Duodenal mucosa (tissue), 2 donors: ENCODE measurements around the gene BPIFB3.
"Not testable (repeated sequence)": the region's sequence is repeated elsewhere in the genome, so short reads cannot be mapped to it uniquely, and the experiment has no call there.

Source experiments
- H3K27ac ChIP-seq: one replicate; pipeline ENCODE4 v1.7.0; 2013; ENCODE audit warnings: low read depth, low read length
- H3K27me3 ChIP-seq, 2 donors: one replicate each; pipeline ENCODE4 v1.7.0; 2013; ENCODE audit warnings: low read length in 2 of 2, control low read depth in 1 of 2; ENCODE audit not compliant: insufficient read depth in 2 of 2, control insufficient read depth in 1 of 2
- H3K36me3 ChIP-seq, 2 donors: one replicate each; pipeline ENCODE4 v1.7.0; 2013; ENCODE audit warnings: low read length in 2 of 2, control low read depth in 1 of 2; ENCODE audit not compliant: insufficient read depth in 2 of 2, control insufficient read depth in 1 of 2
- H3K4me1 ChIP-seq, 2 donors: one replicate each; pipeline ENCODE4 v1.7.0; 2013; ENCODE audit warnings: low read length in 2 of 2, control low read depth in 1 of 2; ENCODE audit not compliant: insufficient read depth in 2 of 2, control insufficient read depth in 1 of 2
- H3K4me3 ChIP-seq, 2 donors: one replicate each; pipeline ENCODE4 v1.7.0; 2013; ENCODE audit warnings: low read length in 2 of 2, low read depth in 1 of 2
- H3K9ac ChIP-seq, 2 donors: one replicate each; pipeline ENCODE4 v1.7.0; 2013; ENCODE audit warnings: low read length in 2 of 2, low read depth in 1 of 2
- H3K9me3 ChIP-seq, 2 donors: one replicate each; pipeline ENCODE4 v1.7.0; 2013; ENCODE audit warnings: low read length in 2 of 2, control low read depth in 1 of 2; ENCODE audit not compliant: control insufficient read depth in 1 of 2

Gene BPIFB3

GRCh38 chr20:33092361-33092760 lies 38.7 kb downstream of the BPIFB3 start:
- no peaks in the 10 kb centered on the region for H3K9me3 ChIP-seq
- H3K36me3 ChIP-seq, result no peaks in the 10 kb centered on the region
- no peaks in the 10 kb centered on the region for H3K4me1 ChIP-seq
- no peak overlapping the region for H3K9ac ChIP-seq
- no peaks in the 10 kb centered on the region for H3K27me3 ChIP-seq
- H3K27ac ChIP-seq, result no peak overlapping the region
- no peak overlapping the region for H3K4me3 ChIP-seq

- Histone ChIP-seq H3K4me3 (no peak overlapping the region), H3K27ac (no peak overlapping the region)
Measured at GRCh38 chr20:33093074-33093473, 39.4 kb downstream of the BPIFB3 start.

GRCh38 chr20:33093582-33093981 lies 39.9 kb downstream of the BPIFB3 start:
- Histone ChIP-seq H3K9me3 (no peaks in the 10 kb centered on the region), H3K27me3 (no peaks in the 10 kb centered on the region), H3K9ac (no peak overlapping the region), H3K36me3 (no peaks in the 10 kb centered on the region), H3K4me1 (no peaks in the 10 kb centered on the region), H3K4me3 (no peak overlapping the region), H3K27ac (no peak overlapping the region)

More at GRCh38 chr20:33093074-33093473, 39.4 kb downstream of the BPIFB3 start:
- H3K36me3 ChIP-seq, result no peaks in the 10 kb centered on the region
- H3K9me3 ChIP-seq, result no peaks in the 10 kb centered on the region
- no peaks in the 10 kb centered on the region for H3K27me3 ChIP-seq
- no peak overlapping the region for H3K9ac ChIP-seq
- H3K4me1 ChIP-seq, result no peaks in the 10 kb centered on the region

GRCh38 chr20:33095249-33095648 lies 41.5 kb downstream of the BPIFB3 start:
- no peak overlapping the region for H3K9ac ChIP-seq
- H3K27me3 ChIP-seq, result no peaks in the 10 kb centered on the region
- no peaks in the 10 kb centered on the region for H3K4me1 ChIP-seq
- H3K36me3 ChIP-seq, result no peaks in the 10 kb centered on the region
- no peaks in the 10 kb centered on the region for H3K9me3 ChIP-seq
- H3K27ac ChIP-seq, result no peak overlapping the region
- H3K4me3 ChIP-seq, result no peak overlapping the region

- H3K4me1 ChIP-seq, H3K4me3 ChIP-seq, H3K27ac ChIP-seq, H3K27me3 ChIP-seq, H3K36me3 ChIP-seq, H3K9me3 ChIP-seq, H3K9ac ChIP-seq: not testable (repeated sequence)
Measured at GRCh38 chr20:33095902-33096584, 42.3 kb downstream of the BPIFB3 start.

GRCh38 chr20:33097001-33097400 lies 43.3 kb downstream of the BPIFB3 start:
- Histone ChIP-seq H3K4me3 (no peak overlapping the region), H3K9ac (no peak overlapping the region), H3K4me1 (no peaks in the 10 kb centered on the region), H3K36me3 (no peaks in the 10 kb centered on the region), H3K9me3 (no peaks in the 10 kb centered on the region), H3K27ac (no peak overlapping the region), H3K27me3 (no peaks in the 10 kb centered on the region)

- H3K4me3 ChIP-seq, result no peak overlapping the region
- no peak overlapping the region for H3K9ac ChIP-seq
- no peaks in the 10 kb centered on the region for H3K27me3 ChIP-seq
- no peaks in the 10 kb centered on the region for H3K4me1 ChIP-seq
- H3K9me3 ChIP-seq, result no peaks in the 10 kb centered on the region
- no peaks in the 10 kb centered on the region for H3K36me3 ChIP-seq
- H3K27ac ChIP-seq, result no peak overlapping the region
Measured at GRCh38 chr20:33099843-33100538, 46.3 kb downstream of the BPIFB3 start.

- Histone ChIP-seq H3K9me3 (no peaks in the 10 kb centered on the region), H3K4me1 (no peaks in the 10 kb centered on the region), H3K36me3 (no peaks in the 10 kb centered on the region), H3K4me3 (no peak overlapping the region), H3K27me3 (no peaks in the 10 kb centered on the region), H3K27ac (no peak overlapping the region), H3K9ac (no peak overlapping the region)
Measured at GRCh38 chr20:33103556-33103955, 49.9 kb downstream of the BPIFB3 start.

- Histone ChIP-seq H3K36me3 (no peaks in the 10 kb centered on the region), H3K9ac (no peak overlapping the region), H3K4me3 (no peak overlapping the region), H3K27ac (no peak overlapping the region), H3K27me3 (no peaks in the 10 kb centered on the region), H3K9me3 (no peaks in the 10 kb centered on the region), H3K4me1 (no peaks in the 10 kb centered on the region)
Measured at GRCh38 chr20:33104336-33104735, 50.6 kb downstream of the BPIFB3 start.

GRCh38 chr20:33105316-33105924 lies 51.7 kb downstream of the BPIFB3 start:
- Histone ChIP-seq H3K27ac (no peak overlapping the region), H3K27me3 (no peaks in the 10 kb centered on the region), H3K9me3 (no peaks in the 10 kb centered on the region), H3K9ac (no peak overlapping the region), H3K4me3 (no peak overlapping the region), H3K4me1 (no peaks in the 10 kb centered on the region), H3K36me3 (no peaks in the 10 kb centered on the region)
